ENCODE data around the gene MC1R. TPM values are rescaled to one million over a fixed set of nuclear protein-coding genes. Genes with fewer than 3 reads are reported as not detected.
"Not testable (repeated sequence)": the region's sequence is repeated elsewhere in the genome, so short reads cannot be mapped to it uniquely, and the experiment has no call there.

Gene MC1R
- total RNA-seq: 1 to 10 TPM; 4.6 to 5.1 TPM

- DNase-seq (ENCODE audit: low spot score in 2 of 2) (no peak), ATAC-seq (peak in 1 of 2 donors; percentile 7)
- H3K36me3 Mint-ChIP-seq: peaks cover 0 to 9% of the 10 kb centered on the region in 2 donors
- no peaks in the 10 kb centered on the region for H3K9me3 Mint-ChIP-seq
- H3K27ac Mint-ChIP-seq: no peak within 1 kb of the TSS
Measured at GRCh38 chr16:89918453-89919347, at the start of gene MC1R. MC1R (plus strand) TSS chr16:89918862; CDS start chr16:89919259, 397 bp downstream.

GRCh38 chr16:89869911-89870310, 48.8 kb upstream of the MC1R start:
- no peaks in the 10 kb centered on the region for H3K9me3 Mint-ChIP-seq
- no peak for ATAC-seq
- no peak for DNase-seq (ENCODE audit: low spot score in 2 of 2)

GRCh38 chr16:89870440-89870839, 48.2 kb upstream of the MC1R start:
- Mint-ChIP-seq H3K27ac (no peak overlapping the region), H3K9me3 (no peaks in the 10 kb centered on the region), H3K36me3 (peaks cover 8 to 13% of the 10 kb centered on the region in 2 donors)
- ATAC-seq (no peak), DNase-seq (ENCODE audit: low spot score in 2 of 2) (no peak)

More at GRCh38 chr16:89869911-89870310, 48.8 kb upstream of the MC1R start:
- Mint-ChIP-seq H3K36me3 (peaks cover 3 to 7% of the 10 kb centered on the region in 2 donors), H3K27ac (no peak overlapping the region)

GRCh38 chr16:89871895-89872294, 46.8 kb upstream of the MC1R start:
- H3K9me3 Mint-ChIP-seq: no peaks in the 10 kb centered on the region
- DNase-seq (ENCODE audit: low spot score in 2 of 2) (no peak), ATAC-seq (no peak)
- H3K27ac Mint-ChIP-seq: peak overlapping the region in 1 of 2 donors; percentile 95
- H3K36me3 Mint-ChIP-seq: peaks cover 9 to 13% of the 10 kb centered on the region in 2 donors

GRCh38 chr16:89873109-89873971, 45.3 kb upstream of the MC1R start, which contains the start of gene TCF25:
TCF25 (plus strand) TSS chr16:89873592; CDS start chr16:89873668, 76 bp downstream.
- DNase-seq (ENCODE audit: low spot score in 2 of 2) (peak; percentile 82 to 91), ATAC-seq (peak; percentile 60 to 71)
- Mint-ChIP-seq H3K27ac (peak within 1 kb of the TSS; percentile 95 to 97), H3K36me3 (peaks cover 13 to 16% of the 10 kb centered on the region in 2 donors), H3K9me3 (no peaks in the 10 kb centered on the region)

GRCh38 chr16:89873972-89874689, 44.5 kb upstream of the MC1R start:
- H3K36me3 Mint-ChIP-seq: peaks cover 13 to 21% of the 10 kb centered on the region in 2 donors
- no peaks in the 10 kb centered on the region for H3K9me3 Mint-ChIP-seq
- peak overlapping the region; percentile 94 to 95 for H3K27ac Mint-ChIP-seq
- ATAC-seq (peak; percentile 66 to 81), DNase-seq (ENCODE audit: low spot score in 2 of 2) (peak; percentile 94 to 95)

GRCh38 chr16:89879123-89879522, 39.5 kb upstream of the MC1R start:
- not testable (repeated sequence) for DNase-seq (ENCODE audit: low spot score in 2 of 2); ATAC-seq; H3K9me3 Mint-ChIP-seq; H3K27ac Mint-ChIP-seq
- H3K36me3 Mint-ChIP-seq: peaks cover 13 to 29% of the 10 kb centered on the region in 2 donors

- ATAC-seq (no peak), DNase-seq (ENCODE audit: low spot score in 2 of 2) (no peak)
- no peaks in the 10 kb centered on the region for H3K9me3 Mint-ChIP-seq
- H3K27ac Mint-ChIP-seq: no peak overlapping the region
- peaks cover 11 to 21% of the 10 kb centered on the region in 2 donors for H3K36me3 Mint-ChIP-seq
Measured at GRCh38 chr16:89880477-89881367, 37.9 kb upstream of the MC1R start.

GRCh38 chr16:89881368-89881730, 37.3 kb upstream of the MC1R start:
- DNase-seq (ENCODE audit: low spot score in 2 of 2) (no peak), ATAC-seq (no peak)
- Mint-ChIP-seq H3K9me3 (no peaks in the 10 kb centered on the region), H3K36me3 (peaks cover 11 to 21% of the 10 kb centered on the region in 2 donors), H3K27ac (no peak overlapping the region)

GRCh38 chr16:89883346-89884040, 35.2 kb upstream of the MC1R start:
- ATAC-seq: no peak
- H3K9me3 Mint-ChIP-seq: no peaks in the 10 kb centered on the region
- H3K36me3 Mint-ChIP-seq: peaks cover 11 to 22% of the 10 kb centered on the region in 2 donors
- DNase-seq (ENCODE audit: low spot score in 2 of 2): no peak
- peak overlapping the region; percentile 32 to 60 for H3K27ac Mint-ChIP-seq

- Mint-ChIP-seq H3K36me3 (peaks cover 11 to 18% of the 10 kb centered on the region in 2 donors), H3K27ac (peak overlapping the region; percentile 32 to 60), H3K9me3 (no peaks in the 10 kb centered on the region)
- DNase-seq (ENCODE audit: low spot score in 2 of 2) (no peak), ATAC-seq (no peak)
Measured at GRCh38 chr16:89884041-89884421, 34.6 kb upstream of the MC1R start.

- ATAC-seq (no peak), DNase-seq (ENCODE audit: low spot score in 2 of 2) (no peak)
- H3K27ac Mint-ChIP-seq: peak overlapping the region in 1 of 2 donors; percentile 51
- H3K9me3 Mint-ChIP-seq: no peaks in the 10 kb centered on the region
- peaks cover 11 to 18% of the 10 kb centered on the region in 2 donors for H3K36me3 Mint-ChIP-seq
Measured at GRCh38 chr16:89887243-89887642, 31.4 kb upstream of the MC1R start.

GRCh38 chr16:89890200-89890599, 28.5 kb upstream of the MC1R start:
- Mint-ChIP-seq H3K27ac (peak overlapping the region in 1 of 2 donors; percentile 23), H3K36me3 (peaks cover 3 to 10% of the 10 kb centered on the region in 2 donors), H3K9me3 (no peaks in the 10 kb centered on the region)
- peak; percentile 90 to 93 for ATAC-seq
- DNase-seq (ENCODE audit: low spot score in 2 of 2): peak in 1 of 2 donors; percentile 43

GRCh38 chr16:89890886-89891657, 27.6 kb upstream of the MC1R start:
- Mint-ChIP-seq H3K27ac (peak overlapping the region in 1 of 2 donors; percentile 65), H3K9me3 (no peaks in the 10 kb centered on the region), H3K36me3 (peaks cover 0 to 10% of the 10 kb centered on the region in 2 donors)
- DNase-seq (ENCODE audit: low spot score in 2 of 2): no peak
- ATAC-seq: no peak
